ENCODE data around the gene ATP2A3.

Gene ATP2A3

DNA sequence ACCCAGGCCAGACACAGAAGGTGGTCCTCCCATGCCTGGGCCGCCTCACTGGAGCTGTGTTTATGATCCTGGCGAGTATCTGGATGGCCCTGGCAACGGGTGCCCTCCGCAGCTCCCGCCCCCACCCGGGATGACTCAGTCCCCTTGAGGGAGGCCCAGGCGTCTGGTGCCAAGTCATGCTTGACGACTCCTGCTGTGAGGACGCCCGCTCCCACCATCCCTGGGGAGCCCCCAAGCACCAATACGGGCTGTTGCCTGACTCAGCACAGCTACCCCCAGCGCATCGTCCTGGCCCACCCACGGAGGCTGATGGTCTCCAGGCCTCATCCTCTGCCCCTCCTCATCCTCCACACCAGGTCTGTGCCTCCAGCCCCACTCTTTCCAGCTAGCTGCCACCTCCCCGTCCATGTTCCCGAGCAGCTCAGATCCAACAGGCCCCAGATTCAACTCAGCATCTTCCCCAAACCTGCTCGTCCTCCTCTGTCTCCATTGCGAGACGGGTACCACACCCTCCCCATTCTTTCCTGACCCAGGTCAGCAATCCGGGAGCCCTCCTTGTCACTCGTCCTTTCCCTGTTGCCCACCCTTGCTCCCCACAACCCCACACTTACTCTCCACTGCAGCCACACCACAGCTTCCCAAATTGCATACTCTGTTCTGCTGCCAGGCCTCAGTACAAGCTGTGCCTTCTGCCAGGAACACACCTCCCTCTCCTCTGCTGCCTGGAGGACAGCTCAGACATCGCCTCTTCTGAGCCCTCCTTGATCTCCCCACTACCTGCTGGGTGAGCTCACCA is 74.0 kb downstream of the ATP2A3 start:
- DNase-seq (ENCODE audit: low read depth), result no peak

DNA sequence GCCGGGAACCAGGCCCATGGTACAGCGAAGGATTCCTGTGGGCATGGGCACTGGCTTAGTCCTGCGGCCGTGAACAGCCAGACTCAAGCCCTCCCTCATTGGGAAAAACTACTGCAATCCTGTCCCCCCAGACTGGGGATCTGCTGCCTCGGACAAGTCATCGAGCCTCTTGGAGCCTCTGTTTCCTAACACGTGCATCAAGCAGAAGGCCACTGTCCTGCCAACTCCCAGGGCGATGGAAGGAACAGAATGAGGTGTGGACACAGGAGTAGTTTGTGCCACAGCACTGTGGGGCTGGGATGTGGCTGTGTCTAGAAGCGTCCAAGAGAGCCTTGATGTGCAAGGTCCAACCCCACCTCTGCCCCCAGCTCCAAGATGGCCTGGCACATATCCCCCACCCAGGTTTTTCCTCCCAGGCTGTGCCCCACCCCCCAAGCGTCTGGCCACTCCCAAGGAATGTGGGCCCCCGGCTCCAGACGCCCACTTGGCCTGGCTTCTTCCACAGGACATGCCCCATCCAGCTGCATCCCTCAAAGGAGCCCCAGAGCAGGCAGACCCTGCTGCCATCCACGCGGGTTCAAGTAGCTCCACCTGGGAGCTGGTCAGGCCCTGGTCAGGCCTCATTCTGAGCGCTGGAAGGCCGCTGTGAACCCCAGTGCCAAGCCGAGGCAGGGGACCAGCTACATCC is 74.8 kb downstream of the ATP2A3 start:
- no peak for DNase-seq (ENCODE audit: low read depth)

- peak; percentile 63 for DNase-seq (ENCODE audit: low read depth)
Measured at GRCh38 chr17:3888343-3889171, 75.7 kb downstream of the ATP2A3 start.

DNA sequence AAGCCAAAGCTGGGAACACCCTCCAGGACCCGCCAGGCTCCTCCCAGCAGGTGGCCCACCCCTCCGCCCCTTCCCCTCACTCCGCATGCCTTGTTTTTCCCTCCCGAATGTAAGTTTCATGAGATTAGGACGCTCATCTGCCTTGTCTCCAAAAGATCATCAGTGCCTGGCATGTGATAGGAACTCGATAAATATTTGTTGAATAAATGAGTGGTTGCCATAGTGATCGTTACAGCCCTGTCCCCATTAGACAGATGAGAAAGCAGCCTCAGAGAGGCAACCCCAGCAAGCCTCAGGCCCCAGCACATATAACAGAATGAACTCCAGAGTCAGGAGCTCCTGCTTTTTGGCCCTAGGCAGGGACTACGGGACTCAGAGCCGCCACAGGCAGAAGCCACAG is 76.4 kb downstream of the ATP2A3 start:
- no peak for DNase-seq (ENCODE audit: low read depth)

- DNase-seq (ENCODE audit: low read depth), result no peak
Measured at GRCh38 chr17:3887394-3887793, 76.8 kb downstream of the ATP2A3 start.

- no peak for DNase-seq (ENCODE audit: low read depth)
Measured at GRCh38 chr17:3886776-3887175, 77.5 kb downstream of the ATP2A3 start.

GRCh38 chr17:3885970-3886369 is 78.3 kb downstream of the ATP2A3 start:
- DNase-seq (ENCODE audit: low read depth), result no peak

DNA sequence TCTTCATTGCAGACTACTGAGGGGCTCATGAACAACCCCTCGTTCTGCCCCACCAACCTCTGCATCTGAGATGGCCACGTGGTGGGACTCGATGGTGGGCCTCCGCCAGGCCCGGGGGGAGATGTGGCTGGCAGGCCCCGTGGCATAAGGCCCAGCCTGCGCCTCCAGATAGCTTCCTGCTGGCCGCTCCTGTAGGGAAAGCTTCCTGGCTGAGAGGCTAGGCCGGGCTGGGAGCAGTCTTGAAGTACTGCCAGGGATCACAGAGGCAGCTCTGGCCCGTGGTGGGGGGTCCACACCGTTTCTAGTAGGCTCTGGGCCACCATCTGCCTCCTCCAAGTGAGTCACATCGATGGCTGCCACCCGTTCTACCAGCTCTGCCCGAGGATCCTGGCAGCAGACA is 79.0 kb downstream of the ATP2A3 start:
- DNase-seq (ENCODE audit: low read depth), result no peak

GRCh38 chr17:3884188-3884587 is 80.0 kb downstream of the ATP2A3 start:
- no peak for DNase-seq (ENCODE audit: low read depth)

GRCh38 chr17:3882276-3882675 is 82.0 kb downstream of the ATP2A3 start:
- no peak for DNase-seq (ENCODE audit: low read depth)

- DNase-seq (ENCODE audit: low read depth), result no peak
Measured at GRCh38 chr17:3880983-3881382, 83.3 kb downstream of the ATP2A3 start.

DNA sequence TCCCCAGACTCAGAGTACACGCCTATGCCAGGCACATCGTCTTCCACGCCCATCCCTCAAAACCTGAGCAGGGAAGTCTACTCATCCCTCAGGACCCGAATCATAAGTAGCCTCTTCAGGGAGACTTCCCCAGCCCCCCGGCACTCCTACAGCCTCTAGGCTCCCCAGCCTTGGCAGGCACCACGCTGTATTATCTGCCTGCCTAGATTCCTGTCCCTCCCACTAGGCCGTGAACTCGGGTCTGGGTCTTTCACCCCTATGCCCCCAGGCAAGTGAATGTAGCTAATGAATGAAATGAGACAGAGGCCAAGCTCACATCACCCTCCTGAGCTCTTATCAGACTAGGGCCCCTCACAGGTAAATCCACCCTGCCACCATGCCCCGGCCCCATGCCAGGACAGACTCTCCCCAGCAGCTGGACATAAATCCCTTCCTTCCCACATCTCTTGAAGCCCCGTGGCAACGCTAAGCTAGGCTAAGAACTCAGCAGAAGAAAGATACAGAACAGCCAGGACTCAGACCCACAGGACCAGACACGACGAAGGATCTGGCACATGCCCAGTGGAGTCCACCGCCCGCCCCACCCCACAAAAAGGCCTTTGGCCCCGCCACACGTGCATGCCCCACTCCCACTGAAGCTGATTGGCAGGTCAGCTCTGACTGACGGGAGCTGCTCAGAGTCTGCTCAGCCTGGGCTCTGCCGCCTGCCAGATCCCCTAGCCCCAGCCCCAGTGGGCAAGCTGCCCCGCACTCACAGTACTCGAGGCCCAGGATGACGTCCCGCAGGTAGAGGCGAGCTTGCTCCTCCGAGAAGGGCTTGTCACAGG is 84.4 kb downstream of the ATP2A3 start:
- DNase-seq (ENCODE audit: low read depth), result no peak

DNA sequence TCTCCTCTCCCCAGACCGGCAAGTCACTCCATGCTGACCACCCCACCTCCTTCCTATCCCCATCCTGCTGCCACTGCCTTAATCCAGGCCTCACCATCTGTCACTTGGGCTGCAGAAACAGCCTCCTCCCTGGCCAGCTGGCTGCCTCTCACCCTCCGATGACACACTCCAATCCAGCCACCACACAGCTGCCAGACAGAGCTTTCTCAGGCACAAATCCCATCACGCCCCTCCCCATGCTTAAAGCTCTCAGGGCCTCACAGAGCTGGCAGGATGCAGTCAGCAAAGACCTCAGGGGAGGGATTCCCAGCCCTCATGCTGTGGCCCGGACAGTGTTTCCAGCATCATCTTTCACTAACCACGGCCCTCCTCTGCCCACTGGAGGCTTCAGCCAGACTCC is 85.1 kb downstream of the ATP2A3 start:
- no peak for DNase-seq (ENCODE audit: low read depth)

GRCh38 chr17:3877220-3877619 is 87.0 kb downstream of the ATP2A3 start:
- DNase-seq (ENCODE audit: low read depth), result no peak

DNA sequence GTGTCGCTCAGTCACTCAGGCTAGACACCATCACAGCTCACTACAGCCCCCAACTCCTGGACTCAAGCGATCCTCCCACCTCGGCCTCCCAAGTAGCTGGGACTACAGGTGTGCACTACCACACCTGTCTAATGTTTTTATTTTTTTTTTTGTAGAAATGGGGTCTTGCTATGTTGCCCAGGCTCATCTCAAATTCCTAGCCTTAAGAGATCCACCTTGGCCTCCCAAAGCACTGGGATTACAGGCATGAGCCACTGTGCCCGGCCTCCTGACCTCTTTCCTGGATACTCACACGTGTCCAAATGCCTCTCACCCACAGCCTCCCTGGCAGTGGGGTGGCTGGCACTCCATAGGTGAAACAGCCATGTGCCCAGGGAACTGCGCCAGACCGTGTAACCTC is 88.9 kb downstream of the ATP2A3 start:
- DNase-seq (ENCODE audit: low read depth), result no peak
